CD4-positive, alpha-beta T cell treated with Interleukin-21 for 1 hour (primary cell): ENCODE measurements around the gene CD4.
"Not testable (repeated sequence)": the region's sequence is repeated elsewhere in the genome, so short reads cannot be mapped to it uniquely, and the experiment has no call there.

ENCODE experiments used
- DNase-seq: peaks from one replicate; pipeline ENCODE4 v3.0.0-alpha.2; 2020

CD4 gene

DNA sequence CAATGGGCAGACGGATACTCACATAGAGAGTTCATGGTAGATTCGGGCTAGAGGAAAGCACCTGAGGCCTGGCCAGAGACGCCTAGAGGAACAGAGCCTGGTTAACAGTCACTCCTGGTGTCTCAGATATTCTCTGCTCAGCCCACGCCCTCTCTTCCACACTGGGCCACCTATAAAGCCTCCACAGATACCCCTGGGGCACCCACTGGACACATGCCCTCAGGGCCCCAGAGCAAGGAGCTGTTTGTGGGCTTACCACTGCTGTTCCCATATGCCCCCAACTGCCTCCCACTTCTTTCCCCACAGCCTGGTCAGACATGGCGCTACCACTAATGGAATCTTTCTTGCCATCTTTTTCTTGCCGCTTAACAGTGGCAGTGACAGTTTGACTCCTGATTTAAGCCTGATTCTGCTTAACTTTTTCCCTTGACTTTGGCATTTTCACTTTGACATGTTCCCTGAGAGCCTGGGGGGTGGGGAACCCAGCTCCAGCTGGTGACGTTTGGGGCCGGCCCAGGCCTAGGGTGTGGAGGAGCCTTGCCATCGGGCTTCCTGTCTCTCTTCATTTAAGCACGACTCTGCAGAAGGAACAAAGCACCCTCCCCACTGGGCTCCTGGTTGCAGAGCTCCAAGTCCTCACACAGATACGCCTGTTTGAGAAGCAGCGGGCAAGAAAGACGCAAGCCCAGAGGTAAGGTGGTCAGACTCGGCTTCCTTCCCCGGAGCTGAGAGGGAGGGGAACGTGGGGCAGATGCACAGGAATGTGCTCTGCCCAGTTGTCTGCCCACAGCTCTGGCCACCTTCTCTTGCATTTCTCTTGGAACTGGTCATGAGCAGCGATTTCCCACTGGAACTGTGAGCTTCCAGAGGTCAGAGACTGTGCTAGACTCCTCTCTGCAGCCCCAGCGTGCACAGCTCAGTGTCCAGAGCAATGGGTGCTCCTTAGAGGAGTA lies at the start of gene CD4:
Gene CD4 (plus strand): TSS at position 557 of the 953 bp plus-strand sequence. CDS start 10,611 bp downstream, outside the sequence.
- DNase-seq: peak; percentile 76

DNA sequence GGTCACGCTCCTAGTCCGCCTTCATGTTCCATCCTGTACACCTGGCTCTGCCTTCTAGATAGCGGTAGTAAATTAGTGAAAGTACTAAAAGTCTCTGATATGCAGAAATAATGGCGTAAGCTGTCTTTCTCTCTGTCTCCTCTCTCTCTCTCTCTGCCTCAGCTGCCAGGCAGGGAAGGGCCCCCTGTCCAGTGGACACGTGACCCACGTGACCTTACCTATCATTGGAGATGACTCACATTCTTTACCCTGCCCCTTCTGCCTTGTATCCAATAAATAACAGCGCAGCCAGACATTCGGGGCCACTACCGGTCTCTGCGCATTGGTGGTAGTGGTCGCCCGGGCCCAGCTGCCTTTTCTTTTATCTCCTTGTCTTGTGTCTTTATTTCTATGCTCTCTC lies 47.2 kb upstream of the CD4 start:
- not testable (repeated sequence) for DNase-seq

DNA sequence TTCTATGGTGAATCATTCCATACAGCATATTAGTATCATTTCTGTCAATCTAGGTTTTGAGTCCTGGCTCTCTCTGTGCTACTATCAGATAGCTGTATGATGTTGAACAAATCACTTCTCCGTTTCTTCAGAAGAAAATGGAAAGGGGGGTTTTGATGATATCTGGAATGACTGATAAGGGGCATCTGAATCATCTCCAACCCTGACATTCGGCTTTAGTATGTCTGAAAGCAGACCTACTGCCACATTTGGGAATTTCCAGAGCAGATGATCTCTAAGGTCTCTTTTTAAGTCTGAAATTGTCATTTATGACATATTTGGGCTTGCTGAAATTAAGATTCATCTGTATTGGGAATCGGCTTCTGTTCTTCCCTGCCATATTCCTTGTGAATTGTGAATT lies 46.5 kb upstream of the CD4 start:
- no peak for DNase-seq

DNA sequence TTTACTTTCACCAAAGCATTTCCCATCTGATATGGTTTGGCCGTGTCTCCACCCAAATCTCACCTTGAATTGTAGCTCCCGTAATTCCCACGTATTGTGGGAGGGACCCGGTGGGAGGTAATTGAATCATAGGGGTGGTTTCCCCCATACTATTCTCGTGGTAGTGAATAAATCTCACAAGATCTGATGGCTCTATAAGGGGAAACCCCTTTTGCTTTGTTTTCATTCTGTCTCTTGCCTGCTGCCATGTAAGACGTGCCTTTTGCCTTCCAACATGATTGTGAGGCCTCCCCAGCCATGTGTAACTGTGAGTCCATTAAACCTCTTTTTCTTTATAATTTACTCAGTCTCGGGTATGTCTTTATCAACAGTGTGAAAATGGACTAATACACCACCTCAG lies 46.0 kb upstream of the CD4 start:
- DNase-seq: not testable (repeated sequence)

DNA sequence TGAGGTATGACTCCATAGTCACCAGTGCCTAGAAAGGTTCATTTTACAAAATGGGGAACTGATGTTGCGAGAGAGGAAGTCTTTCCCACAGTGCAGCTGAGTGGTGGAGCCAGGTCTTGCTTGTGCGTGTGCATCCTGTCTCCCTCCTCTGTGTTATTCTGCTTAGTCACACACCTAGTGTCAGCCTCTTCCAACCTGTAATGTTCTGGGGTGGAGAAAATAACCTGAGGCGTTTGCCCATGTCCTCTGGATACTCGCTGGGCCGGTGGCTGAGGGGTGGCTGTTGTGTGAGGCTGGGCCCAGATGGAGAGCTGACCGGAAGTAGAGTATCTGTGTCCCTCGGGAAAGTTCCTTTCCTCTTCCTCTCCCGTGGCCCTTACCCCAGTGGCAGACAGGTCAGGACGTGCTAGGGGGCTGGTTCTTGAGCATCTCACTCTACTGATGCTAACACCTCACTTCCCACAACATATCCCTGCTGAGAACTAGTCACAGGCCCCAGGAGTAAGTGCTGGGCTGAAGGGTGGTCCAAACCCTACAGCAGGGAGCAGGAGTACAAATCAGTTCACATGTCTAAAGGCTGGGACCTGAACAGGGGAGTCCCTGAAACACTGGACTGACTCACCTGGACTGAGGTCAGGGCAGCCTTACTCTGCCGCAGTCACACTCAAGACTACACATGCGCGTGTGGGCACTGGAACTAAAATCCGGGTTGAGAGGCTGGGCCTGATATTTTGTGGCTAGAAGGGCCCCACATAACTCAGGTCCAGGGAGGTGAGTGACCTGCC lies 43.4 kb upstream of the CD4 start:
- DNase-seq: no peak

DNA sequence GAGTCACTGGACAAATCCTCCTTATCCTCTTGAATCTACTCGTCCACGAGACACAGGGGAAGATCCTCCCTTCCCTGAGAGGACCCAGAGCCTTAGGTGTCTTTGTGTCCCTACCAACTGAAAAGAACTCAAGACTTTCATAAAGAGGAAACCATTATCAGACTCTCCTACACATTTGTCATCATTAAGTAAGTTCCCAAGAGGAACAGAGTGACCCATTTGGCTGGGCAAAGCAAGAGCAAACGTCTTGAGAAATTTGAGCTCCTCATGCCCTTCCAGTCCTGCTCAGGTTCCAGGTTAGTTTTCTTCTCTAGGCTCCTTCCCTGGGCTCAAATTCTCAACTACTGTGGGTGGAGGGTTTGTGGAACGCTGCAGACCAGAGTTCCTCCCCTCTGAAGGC lies 42.1 kb upstream of the CD4 start:
- no peak for DNase-seq

DNA sequence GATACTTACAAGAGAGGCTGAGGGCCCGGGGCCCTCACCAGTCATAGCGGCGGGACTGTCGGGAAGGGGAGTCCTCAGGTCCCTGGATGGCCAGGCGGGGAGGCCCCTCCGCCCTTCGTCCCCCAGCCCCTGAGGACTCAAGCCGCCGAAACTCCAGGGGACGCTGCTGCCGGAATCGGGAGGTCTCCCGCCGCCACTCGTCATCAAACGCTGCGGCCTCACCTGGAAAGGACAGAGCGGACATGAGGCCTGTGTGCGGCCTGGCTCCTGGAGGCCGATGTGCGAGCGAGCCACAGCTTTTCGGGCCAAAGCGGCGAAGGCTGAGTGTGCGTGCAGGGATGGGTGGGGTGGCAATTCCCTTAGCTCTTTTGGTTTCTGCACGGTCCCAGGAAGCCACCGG lies 40.6 kb upstream of the CD4 start:
- no peak for DNase-seq

DNA sequence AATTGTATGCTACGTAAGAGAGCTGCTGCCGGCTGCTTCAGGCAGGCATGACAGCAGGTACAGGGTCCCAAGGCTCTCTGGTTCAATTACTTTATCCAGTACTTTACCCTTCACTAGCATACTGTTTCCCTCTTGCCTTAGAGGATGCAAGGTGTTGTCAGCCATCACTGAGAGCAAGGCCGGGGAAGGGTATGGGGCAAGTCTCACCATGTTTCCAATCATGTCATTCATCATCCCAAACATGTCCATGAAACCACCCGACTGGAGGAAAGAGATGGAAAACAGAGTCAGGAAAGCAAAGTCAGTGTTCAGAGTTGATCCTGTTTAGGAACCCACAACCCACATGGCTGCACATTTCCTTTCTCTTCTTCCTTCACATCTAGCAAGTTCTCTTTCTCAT lies 38.8 kb upstream of the CD4 start:
- DNase-seq: no peak

DNA sequence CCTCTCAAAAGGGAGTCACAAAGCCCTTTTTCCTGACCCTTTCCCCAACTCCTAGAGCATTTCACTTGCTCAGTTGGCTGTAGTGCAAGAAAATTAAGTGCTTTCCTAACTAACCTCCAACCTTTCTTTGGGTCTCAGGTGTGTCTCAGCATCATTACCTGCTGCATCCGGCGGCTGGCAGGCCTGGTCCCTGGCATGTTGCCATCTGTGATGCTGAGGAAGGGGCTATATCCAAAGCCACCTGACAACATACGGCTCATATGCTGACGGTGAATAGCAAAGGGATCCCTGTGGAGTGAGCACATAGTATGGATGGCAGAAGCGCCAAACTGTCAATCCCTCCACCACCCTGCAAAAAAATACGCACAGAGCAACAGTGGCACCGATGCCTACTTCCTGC lies 37.6 kb upstream of the CD4 start:
- DNase-seq: no peak

DNA sequence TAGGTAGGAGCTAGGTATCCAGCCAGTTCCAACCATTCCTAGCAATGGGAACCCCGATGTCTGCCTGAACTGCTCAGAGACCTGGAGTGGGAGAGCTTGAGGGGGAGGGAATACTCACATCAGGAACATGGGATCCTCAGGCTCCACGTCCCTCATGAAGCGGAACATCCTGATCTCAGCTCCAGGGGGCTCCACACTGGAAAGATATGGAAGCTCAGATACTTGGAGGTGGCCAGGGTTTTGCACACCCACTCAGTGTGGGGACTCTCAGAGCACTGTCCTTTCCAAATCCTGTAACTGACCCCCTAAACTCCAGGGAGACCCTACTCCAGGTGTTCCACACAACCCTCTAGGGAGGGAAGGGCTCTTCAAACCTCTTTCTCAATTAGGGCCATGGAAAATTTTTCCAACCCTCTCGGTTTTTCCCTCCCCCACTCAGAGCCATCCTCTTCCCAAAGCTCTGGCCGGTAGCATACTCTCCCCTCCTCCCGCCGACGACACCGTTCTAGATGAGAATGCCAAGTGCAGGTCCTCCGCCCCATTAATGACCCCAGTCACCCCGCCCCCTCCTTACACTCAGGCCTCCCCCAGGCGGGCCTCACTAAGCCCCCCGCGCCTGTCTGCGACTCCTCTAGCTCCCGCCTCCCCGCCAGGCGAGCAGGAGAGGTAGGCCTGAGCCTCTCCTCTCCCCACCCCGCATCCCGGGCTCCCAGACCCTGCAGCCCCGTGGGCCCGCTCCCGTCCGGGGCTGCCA lies 37.0 kb upstream of the CD4 start:
- DNase-seq: peak; percentile 45

DNA sequence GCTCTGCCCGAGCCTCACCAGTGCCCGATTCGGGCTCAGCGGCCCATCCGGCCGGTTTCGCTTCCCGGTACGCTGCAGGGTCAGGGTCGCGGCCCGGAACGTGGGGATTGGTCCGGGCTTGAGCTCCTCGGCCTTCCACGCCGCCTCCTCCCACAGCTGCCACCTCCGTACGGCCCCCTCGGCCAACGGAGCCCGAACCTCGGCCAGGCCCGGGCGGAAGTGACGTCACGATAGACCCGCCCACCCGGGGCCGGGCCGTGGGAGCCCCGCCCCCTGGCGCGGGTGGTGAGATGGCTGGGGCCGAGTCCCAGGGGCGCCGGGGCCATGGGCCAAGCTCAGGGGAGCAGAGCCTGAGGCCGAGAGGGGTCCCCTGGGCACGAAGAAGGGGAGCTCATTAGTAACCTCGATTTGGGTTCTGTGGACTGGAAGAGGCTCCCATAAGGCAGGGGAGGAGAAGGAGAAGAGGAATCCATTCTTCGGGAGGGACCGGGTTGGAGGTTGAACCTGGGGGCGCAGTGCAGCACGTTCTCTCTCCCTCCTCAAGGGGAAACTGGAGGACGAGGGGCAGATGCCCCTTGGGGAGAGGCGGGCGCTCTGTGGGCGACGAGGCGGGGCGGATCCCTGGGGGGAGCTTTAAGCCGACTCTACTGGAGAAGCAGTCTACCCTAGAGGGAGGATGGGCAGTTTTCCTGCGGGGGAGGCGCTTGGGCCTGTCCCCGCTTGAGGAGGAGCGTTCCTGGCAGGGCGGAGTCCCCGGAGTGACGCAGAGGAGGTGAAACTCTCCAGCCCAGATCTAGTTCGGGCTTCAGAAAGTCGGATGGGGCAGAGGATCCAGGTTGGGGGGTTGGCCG lies 36.2 kb upstream of the CD4 start, which contains the start of gene MLF2:
Gene MLF2 (minus strand): TSS at position 221 of the 851 bp plus-strand sequence. CDS start 807 bp downstream, outside the sequence.
- peak; percentile 99 for DNase-seq

DNA sequence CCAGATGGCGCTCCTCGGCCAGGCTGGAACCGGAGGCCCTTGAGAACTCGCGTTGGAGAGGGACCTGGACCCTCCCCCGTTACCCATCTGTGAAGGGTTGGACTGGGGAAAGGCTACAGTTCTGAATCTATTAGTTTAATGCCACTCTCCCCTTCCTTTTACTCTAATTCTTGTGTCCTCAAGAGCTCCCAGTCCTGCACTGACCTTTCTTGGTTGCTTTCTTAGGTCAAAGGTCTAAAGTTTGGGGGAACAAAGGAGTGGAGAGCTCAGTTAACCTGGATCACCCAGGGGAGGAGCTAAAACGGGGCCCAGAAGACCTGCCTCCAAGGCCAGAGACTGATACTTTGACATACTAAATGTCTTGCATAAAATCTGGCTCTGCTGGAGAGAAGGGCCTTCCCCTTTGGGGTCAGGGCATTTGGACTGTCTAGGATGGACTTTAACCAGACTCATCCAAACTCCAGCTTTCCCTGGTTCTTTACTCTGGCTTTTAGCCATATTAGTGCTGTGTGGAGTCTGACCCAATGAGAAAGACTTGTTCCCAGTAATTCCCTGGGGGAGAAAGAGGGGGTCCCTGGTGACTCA lies 35.5 kb upstream of the CD4 start:
- no peak for DNase-seq

DNA sequence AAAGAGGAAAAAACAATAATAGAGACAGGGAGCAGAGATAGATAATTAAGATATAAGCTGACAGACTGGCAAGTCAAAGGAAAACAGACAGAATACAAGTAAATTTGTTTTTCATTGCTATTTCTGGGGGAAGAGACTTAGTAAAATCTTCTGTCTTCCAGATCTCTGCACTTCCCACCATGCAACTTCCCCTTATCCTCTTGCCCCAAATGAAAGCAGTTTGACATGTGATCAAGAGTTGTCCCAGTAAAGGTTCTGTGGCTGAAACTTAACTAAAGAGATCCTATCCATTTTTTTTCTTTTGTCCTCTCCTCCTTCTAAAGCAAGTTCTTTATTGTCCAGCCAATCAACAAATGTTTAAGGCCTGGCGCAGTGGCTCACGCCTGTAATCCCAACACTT lies 34.9 kb upstream of the CD4 start:
- no peak for DNase-seq

DNA sequence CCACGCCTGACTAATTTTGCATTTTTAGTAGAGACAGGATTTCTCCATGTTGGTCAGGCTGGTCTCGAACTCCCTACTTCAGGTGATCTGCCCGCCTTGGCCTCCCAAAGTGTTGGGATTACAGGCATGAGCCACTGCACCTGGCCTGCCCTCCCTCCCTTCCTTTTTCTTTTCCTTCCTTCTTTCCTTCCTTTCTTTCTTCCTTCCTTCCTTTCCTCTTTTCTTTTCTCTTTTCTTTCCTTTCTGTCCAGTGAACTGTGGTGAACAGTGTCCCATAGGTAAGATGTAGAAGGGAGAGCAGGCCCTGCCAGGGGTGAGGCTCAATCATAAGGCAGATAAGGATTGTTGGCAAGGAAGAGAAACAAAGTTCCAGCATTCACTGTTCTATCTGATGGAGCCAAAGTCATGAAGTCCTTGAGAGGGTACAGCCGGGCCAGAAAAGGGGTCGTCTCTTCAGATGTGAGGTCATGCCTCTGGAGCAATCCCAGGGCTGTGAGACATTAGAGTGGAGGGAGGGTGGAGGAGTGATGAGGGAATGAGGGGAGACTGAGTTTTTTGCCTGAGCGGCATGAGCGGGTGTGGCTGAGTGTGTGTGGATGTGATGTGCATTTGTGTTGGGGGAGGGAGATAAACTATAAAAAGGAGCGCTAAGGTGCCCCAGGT lies 32.2 kb upstream of the CD4 start:
- no peak for DNase-seq

DNA sequence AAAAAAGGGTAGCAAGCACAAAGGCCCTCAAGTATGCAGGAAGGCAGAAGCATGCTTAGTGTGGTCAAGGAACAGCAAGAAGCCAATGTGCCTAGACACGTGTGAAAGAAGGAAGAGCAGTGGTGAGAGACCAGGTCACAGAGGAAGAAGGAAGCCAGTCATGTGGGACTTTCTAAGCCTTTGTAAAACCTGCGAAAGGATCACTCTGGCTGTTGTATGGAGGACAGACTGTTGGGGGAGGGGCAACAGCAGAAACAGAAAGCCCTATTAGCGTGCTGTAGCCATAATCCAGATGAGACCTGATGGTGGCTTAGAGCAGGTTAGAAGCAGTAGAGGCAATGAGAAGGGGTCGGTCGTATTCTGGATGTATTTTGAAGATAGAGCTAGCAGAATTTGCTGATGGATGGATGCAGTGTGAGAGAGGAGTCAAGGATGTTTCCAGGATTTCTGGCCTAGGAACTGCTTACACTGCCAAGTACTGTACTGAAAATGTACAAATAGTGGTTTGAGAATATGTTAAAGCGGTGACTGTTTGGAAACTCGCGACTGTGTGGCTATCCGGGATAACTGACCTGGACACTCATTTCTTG lies 30.7 kb upstream of the CD4 start:
- DNase-seq: no peak

DNA sequence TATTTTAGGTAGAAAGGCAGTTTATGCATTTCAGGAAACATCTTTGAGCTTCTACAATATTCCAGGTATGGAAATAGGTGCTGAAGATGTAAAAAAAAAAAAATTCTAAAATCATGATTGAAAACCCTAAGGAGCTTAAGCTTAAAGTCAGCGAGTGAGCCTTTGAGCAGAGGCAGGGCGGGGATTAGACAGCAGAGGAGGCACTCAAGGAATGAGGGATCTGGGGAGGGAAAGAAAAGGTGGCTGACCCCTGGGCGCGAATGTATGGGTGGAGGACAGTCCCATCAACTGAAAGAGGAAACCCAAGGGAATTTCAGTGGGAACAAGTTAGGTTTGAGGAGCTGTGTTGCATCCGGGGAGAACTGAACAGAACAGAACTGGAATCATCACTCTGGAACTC lies 29.6 kb upstream of the CD4 start:
- DNase-seq: no peak

DNA sequence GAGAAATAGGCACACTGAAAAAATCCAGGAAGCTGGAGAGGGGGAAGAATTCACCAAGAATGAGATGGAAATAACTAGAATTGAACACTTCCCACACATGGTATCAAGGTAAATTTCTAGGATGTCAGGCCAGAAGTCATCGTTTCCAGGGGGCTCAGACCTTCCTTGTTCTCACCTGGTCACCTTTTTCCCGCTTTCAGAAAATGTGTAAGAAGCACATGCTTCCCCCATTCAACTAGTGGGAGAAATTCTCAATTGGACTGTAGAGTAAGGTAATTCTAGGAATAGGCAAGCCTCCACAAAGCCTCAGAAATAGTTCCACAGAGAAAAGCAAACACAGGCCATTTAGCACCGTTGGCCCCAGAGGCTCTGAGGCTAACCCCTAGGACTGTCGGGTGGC lies 25.9 kb upstream of the CD4 start:
- no peak for DNase-seq

DNA sequence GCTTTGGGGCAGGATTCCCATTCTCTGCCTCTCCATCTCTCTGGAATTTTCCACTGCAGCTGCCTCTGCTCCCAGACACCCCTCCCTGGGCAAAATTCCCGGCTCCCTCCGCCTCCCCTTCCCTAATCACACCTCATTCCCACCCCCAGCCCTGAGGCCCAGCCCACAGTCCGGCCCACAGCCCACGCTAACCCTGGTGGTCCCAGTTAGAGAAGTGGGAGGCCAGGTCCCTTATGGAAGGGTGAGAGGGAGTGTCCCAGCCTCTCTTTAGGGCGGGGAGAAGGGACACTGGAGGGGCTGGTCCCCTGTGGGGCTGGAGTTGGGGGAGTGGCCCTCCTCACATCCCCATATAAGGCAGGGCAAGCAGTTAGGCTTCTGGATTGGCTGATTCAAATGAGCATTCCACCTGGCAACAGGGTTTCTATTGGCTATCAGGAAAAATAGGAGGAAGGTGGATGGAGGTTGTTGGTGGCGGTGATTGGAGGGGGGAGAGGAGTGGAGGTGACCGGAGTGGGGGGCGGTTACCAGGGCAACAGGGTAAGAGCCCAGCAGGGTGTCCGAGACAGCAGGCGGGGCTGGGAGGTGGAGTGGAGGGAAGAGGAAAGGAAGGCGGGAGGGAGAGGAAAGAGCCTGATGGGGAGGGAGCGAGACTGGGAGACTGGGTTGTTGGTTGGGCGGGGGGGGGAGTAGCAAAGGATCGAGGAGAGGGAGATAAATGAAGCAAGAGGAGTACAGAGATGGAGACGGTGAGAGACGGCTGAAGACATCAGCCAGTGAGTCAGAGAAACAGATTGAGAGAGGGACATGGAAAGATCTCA lies 25.1 kb upstream of the CD4 start:
- DNase-seq: peak; percentile 83

DNA sequence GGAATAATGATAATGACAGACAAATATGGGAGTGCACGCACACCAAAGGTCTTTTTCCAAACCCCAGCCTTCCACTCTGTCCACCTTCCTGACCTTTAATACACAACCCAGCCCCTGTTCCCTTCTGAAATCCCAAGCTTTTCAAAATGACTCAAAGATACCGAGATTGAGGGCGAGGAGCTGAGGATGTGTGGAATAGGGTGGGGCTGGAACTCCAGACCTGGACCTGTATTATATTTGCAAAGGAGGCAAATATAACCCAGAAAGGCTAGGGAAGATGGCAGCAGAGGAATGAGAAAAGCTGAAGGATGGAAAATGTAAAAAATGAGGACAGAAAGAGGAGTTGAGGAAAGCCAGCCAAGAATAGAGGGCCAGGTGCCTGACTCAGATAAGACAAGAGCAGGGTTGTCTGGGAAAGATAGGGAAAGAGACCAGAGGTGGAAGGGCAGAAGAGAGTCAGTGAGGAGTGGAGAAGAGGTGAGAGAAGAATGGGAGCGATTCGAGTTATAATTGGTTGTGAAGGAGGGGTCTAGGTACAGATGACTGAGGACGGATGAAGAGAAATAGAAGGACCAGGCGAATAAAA lies 24.2 kb upstream of the CD4 start:
- DNase-seq: no peak
